OCI-LY7 (cell line): ENCODE results near the gene WDR48. TPM values are rescaled to one million over a fixed set of nuclear protein-coding genes. Genes with fewer than 3 reads are reported as not detected.

Source experiments
- BruUV-seq: library from RNA; stranded (reverse); fragments of 400-500 nt; replicated peaks from 2 replicates; lab custom pipeline; 2021; lab: Mats Ljungman, UMichigan
- CTCF ChIA-PET: fragments of 300-600 bp; sonication (Branson Sonifier 250); formaldehyde crosslinking; loops from one replicate; lab custom pipeline; 2022; ENCODE audit warnings: antibody characterized with exemption; ENCODE audit not compliant: unreplicated experiment; lab: Charles Lee
- POLR2A ChIA-PET: fragments of 300-600 bp; sonication (Branson Sonifier 250); formaldehyde crosslinking; loops from one replicate; lab custom pipeline; 2022; ENCODE audit warnings: antibody characterized with exemption; lab: Charles Lee
- DNase-seq: peaks from one replicate; pipeline ENCODE4 v3.0.0-alpha.2; 2015; ENCODE audit warnings: low spot score
- H2AFZ ChIP-seq: fragments of 200-600 bp; sonication (generic), shearing (Covaris generic); 2 replicates; pipeline ENCODE4 v1.6.1; 2014; ENCODE audit warnings: mild to moderate bottlenecking, antibody characterized with exemption, low read length, moderate library complexity
- H3K27ac ChIP-seq: fragments of 200-600 bp; sonication (generic); 2 replicates; pipeline ENCODE4 v1.5.1; 2014; ENCODE audit warnings: mixed run types, low read depth, mild to moderate bottlenecking, moderate library complexity, low read length, inconsistent platforms; ENCODE audit not compliant: poor library complexity, severe bottlenecking
- H3K36me3 ChIP-seq: fragments of 200-600 bp; sonication (generic); 2 replicates; pipeline ENCODE4 v1.6.1; 2014; ENCODE audit warnings: mild to moderate bottlenecking, antibody characterized with exemption, low read length, moderate library complexity, mixed read lengths; ENCODE audit not compliant: insufficient read depth
- H3K4me1 ChIP-seq: fragments of 200-600 bp; sonication (generic); 2 replicates; pipeline ENCODE4 v1.5.1; 2014; ENCODE audit warnings: mild to moderate bottlenecking, low read length; ENCODE audit not compliant: insufficient read depth, poor library complexity, severe bottlenecking
- H3K4me2 ChIP-seq: fragments of 200-600 bp; sonication (generic); 2 replicates; pipeline ENCODE4 v1.6.1; 2014; ENCODE audit warnings: mild to moderate bottlenecking, low read length
- H3K4me3 ChIP-seq: fragments of 200-600 bp; sonication (generic); 2 replicates; pipeline ENCODE4 v1.5.1; 2014; ENCODE audit warnings: mild to moderate bottlenecking, low read depth, low read length; ENCODE audit not compliant: poor library complexity, severe bottlenecking
- H3K79me2 ChIP-seq: fragments of 200-600 bp; sonication (generic); 2 replicates; pipeline ENCODE4 v1.6.1; 2016; ENCODE audit warnings: low read depth, mild to moderate bottlenecking, low read length, moderate library complexity, mixed read lengths; ENCODE audit not compliant: insufficient read depth
- H3K9me2 ChIP-seq: fragments of 200-600 bp; sonication (generic); 2 replicates; pipeline ENCODE4 v1.6.1; 2016; ENCODE audit warnings: mild to moderate bottlenecking, low read length, mixed read lengths; ENCODE audit not compliant: insufficient read depth
- H3K9me3 ChIP-seq: fragments of 200-600 bp; sonication (generic); 2 replicates; pipeline ENCODE4 v1.6.1; 2014; ENCODE audit warnings: mild to moderate bottlenecking, mixed run types, low read length, mixed read lengths
- H4K20me1 ChIP-seq: fragments of 200-600 bp; sonication (generic); 2 replicates; pipeline ENCODE4 v1.6.1; 2014; ENCODE audit warnings: mild to moderate bottlenecking, antibody characterized with exemption, low read length, moderate library complexity, mixed read lengths; ENCODE audit not compliant: insufficient read depth
- EZH2phosphoT487 ChIP-seq: fragments of 200-600 bp; sonication (generic); IDR thresholded peaks from 2 replicates; pipeline ENCODE4 v1.6.1; 2018; ENCODE audit warnings: low read depth, borderline replicate concordance, mild to moderate bottlenecking, mixed run types, antibody characterized with exemption, low read length, moderate library complexity, mixed read lengths
- intact Hi-C: fragments of 100-400 bp; cut with micrococcal nuclease; formaldehyde crosslinking; loops from one replicate; pipeline ENCODE4 v1.10.0; 2022; ENCODE audit not compliant: unreplicated experiment
- total RNA-seq, 2 experiments: library from RNA; depleted of rRNA in 1 of 2; stranded (reverse); fragments of >200 nt in 1 of 2; shearing (Covaris generic) in 1 of 2; gene quantifications; 2 replicates each; pipeline ENCODE4 v1.2.3, GENCODE V29; 2014 to 2022
- TF ChIP-seq, protein P1 (sequence below): fragments of 200-600 bp; sonication (generic); conservative IDR thresholded peaks from 2 replicates; pipeline ENCODE4 v1.5.1; 2014; ENCODE audit warnings: mild to moderate bottlenecking, antibody characterized with exemption, low read length, moderate library complexity, mixed read lengths

WDR48 gene
- total RNA-seq, 2 experiments from 2014 or later, result 12.3 to 38.4 TPM

DNA sequence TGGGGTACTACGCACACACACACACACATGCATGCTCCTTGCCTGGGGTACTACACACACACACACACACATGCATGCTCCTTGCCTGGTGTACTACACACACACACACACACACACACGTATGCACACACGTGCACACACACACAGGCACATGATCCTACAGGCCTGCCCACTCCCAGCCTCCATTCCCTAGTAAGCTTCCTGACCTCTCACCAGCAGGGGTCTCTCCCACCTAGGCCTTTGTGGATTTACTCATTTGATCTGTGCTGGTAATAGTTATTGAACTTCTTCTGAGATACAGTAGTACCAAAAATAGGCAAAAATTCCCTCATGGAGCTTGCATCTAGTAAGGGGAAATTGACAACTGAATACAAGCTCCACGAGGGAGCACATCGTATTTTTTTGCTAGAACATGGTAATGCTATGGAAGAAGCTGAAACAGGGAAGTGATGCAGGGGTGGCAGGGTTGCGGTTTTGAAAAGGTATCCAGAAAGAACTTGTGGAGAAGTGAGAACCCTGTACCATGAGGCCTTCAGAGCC lies 74.8 kb downstream of the WDR48 start:
- BruUV-seq, result no TSS peak
- intact Hi-C loops, result loop anchor here (2.0 kb wide), 1 partner anchor 54 kb away; no protein-coding TSS in a partner anchor
- POLR2A ChIA-PET, result interaction anchor here (0.7 to 2.5 kb wide), 8 partner anchors 18 to 165 kb away, joined by 3 to 11 read pairs (median 3); no protein-coding TSS in a partner anchor
- TF ChIP-seq EZH2phosphoT487, result no peak
- TF ChIP-seq, protein P1, sequence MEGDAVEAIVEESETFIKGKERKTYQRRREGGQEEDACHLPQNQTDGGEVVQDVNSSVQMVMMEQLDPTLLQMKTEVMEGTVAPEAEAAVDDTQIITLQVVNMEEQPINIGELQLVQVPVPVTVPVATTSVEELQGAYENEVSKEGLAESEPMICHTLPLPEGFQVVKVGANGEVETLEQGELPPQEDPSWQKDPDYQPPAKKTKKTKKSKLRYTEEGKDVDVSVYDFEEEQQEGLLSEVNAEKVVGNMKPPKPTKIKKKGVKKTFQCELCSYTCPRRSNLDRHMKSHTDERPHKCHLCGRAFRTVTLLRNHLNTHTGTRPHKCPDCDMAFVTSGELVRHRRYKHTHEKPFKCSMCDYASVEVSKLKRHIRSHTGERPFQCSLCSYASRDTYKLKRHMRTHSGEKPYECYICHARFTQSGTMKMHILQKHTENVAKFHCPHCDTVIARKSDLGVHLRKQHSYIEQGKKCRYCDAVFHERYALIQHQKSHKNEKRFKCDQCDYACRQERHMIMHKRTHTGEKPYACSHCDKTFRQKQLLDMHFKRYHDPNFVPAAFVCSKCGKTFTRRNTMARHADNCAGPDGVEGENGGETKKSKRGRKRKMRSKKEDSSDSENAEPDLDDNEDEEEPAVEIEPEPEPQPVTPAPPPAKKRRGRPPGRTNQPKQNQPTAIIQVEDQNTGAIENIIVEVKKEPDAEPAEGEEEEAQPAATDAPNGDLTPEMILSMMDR, result peak; percentile 79
- Histone ChIP-seq H4K20me1 (no peaks in the 10 kb centered on the region), H3K9me3 (no peaks in the 10 kb centered on the region), H3K4me2 (peak overlapping the region; percentile 38; the same call in 1 of the 2 replicates), H3K27ac (no peak overlapping the region), H3K4me3 (no peak overlapping the region), H3K79me2 (no peaks in the 10 kb centered on the region), H3K36me3 (peaks cover 3% of the 10 kb centered on the region; the same call in 1 of the 2 replicates), H2AFZ (no peak overlapping the region), H3K9me2 (no peaks in the 10 kb centered on the region), H3K4me1 (peaks cover 65% of the 10 kb centered on the region)
- peak; percentile 48 for DNase-seq
- CTCF ChIA-PET, result interaction anchor here (0.6 to 2.2 kb wide), 9 partner anchors 9 to 281 kb away, joined by 3 to 8 read pairs (median 5); no protein-coding TSS in a partner anchor

DNA sequence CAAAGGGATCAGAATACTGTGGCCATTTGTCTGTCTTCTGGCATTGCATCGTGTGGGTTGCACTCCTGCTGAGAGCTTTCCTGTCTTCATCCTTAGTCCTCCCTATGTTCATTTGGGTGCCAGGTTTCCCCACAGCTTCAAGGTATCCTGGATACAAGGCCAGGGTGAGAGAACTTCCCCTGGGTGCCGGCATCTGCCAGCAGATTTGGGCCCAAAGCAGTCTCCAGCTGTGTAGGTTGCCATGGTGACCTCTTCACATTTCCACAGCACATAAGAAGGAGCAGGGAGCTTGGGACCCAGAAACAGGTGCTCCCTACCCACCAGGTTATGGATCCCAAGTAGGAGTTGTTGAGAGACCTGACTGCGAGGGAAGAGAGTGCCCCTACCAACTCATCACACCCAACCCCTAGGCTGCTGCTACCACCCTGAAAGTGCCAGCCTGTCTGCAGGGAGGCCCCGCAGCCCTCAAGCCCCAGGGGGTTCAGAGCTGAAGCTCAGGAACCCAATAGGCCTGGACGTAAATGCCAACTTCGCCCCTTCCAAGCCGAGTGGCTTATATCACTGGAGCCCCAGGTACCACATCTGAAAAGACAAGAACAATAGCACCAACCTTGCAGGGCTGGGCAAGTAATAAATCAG lies 75.6 kb downstream of the WDR48 start:
- TF ChIP-seq, protein P1, result no peak
- TF ChIP-seq EZH2phosphoT487, result no peak
- Histone ChIP-seq H3K27ac (peak overlapping the region; percentile 22), H3K9me3 (no peaks in the 10 kb centered on the region), H3K79me2 (no peaks in the 10 kb centered on the region), H3K4me3 (no peak overlapping the region), H3K36me3 (peaks cover 3% of the 10 kb centered on the region; the same call in 1 of the 2 replicates), H3K4me1 (peaks cover 57% of the 10 kb centered on the region), H2AFZ (no peak overlapping the region), H3K9me2 (no peaks in the 10 kb centered on the region), H4K20me1 (no peaks in the 10 kb centered on the region), H3K4me2 (peak overlapping the region; percentile 38)
- ChIA-PET POLR2A (interaction anchor here (0.7 to 2.5 kb wide), 10 partner anchors 9 to 165 kb away, joined by 3 to 11 read pairs (median 3); no protein-coding TSS in a partner anchor), CTCF (interaction anchor here (0.6 to 2.2 kb wide), 7 partner anchors 9 to 165 kb away, joined by 3 to 8 read pairs (median 5); no protein-coding TSS in a partner anchor)
- BruUV-seq, result no TSS peak
- intact Hi-C loops, result loop anchor here (2.0 kb wide), 1 partner anchor 53 kb away; no protein-coding TSS in a partner anchor
- DNase-seq, result no peak
